HG03196 (cell line): ENCODE data around the gene THADA.
"Not testable (repeated sequence)": the region's sequence is repeated elsewhere in the genome, so short reads cannot be mapped to it uniquely, and the experiment has no call there.

Experiments
- ATAC-seq: cut with Tn5 transposase; IDR thresholded peaks from one replicate; pipeline ENCODE4 v1.9.1; 2021; ENCODE audit not compliant: unreplicated experiment

Gene THADA

DNA sequence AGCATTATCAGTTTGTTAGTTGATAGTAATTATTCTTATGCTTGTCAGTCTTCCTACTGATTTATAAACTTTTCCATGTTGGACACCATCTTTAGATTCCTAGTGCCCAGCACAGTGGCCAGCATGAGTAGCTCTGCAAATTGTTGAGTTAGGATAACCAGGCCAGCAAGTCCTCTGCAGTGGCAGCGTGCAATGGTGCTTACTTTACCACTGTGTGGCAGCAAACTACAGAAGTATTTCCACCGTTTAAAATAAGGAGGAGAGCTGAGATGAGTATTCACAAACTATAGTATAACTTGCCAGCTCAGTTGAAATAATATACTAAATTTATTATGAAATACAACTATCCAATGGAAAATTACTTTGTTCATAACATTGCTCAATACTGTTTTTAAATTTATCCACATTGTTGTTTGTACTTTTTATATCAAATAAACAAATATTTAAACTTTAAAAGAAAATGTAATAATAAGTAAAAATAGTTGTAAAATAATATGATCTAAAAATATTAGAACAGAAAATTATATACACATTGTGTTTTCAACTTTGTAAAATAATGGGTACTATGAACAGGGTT is 9.3 kb upstream of the THADA start:
- ATAC-seq: no peak

DNA sequence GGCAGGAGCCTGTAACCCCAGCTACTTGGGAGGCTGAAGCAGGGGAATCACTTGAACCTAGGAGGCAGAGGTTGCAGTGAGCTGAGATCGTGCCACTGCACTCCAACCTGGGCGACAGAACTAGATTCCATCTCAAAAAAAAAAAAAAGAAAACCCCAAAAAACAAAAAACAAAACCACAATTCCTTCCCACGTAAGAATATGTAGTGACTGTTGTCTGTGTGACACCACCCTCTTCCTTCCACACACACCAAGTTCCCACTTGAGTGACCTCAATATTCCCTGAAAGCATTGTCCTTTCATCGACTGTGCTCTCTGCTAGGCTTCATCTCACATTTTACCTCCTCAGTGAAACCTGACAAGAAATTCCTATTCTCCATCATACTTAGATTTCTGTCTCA is 8.8 kb upstream of the THADA start:
- ATAC-seq: no peak

DNA sequence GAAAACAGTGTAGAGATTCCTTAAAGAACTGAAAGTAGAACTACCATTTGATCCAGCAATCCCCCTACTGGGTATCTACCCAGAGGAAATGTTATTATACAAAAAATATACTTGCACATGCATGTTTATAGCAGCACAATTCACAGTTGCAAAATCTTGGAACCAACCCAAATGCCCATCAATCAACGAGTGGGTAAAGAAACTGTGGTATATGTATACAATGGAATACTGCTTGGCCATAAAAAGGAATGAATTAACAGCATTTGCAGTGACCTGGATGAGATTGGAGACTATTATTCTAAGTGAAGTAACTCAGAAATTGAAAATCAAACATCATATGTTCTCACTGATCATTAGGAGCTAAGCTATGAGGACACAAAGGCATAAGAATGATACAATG is 4.8 kb upstream of the THADA start:
- ATAC-seq: not testable (repeated sequence)

DNA sequence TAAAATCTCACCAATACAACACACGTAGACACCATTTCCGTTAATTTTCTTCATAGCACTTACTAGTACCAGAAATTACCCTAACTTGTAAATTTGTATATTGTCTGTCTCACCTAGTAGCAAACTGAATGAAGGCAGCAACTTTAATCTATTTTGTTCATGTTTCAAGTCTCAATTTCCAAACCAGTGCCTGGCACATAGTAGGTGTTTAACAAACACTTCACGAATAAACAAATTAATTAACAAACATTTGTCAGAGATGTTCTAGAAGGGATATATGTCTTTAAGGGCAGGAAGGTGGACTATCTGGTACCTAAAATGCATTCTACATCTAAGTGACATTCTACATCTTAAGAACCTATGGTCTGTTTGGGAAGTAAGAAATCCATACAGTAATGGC is 963 bp downstream of the THADA start:
- ATAC-seq: no peak

DNA sequence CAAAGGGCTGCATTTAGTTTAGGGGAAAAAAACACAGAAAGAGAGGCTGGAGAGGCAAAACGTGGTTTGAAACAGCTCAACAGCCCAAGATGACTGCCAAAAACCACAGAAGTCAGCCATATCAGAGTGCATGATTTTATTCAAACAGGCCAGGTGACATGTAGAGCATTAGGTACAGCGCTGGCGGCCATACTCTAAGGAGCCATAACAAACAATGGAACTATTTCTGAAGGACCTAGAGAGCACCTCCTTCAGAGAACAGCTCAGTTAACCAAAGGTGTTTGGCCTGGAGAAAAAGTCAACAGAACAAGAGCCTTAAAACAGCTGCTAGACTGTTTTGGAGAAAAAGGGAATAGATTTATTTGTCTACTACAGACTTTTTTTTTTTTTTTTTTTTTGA is 2.6 kb downstream of the THADA start:
- ATAC-seq: no peak

DNA sequence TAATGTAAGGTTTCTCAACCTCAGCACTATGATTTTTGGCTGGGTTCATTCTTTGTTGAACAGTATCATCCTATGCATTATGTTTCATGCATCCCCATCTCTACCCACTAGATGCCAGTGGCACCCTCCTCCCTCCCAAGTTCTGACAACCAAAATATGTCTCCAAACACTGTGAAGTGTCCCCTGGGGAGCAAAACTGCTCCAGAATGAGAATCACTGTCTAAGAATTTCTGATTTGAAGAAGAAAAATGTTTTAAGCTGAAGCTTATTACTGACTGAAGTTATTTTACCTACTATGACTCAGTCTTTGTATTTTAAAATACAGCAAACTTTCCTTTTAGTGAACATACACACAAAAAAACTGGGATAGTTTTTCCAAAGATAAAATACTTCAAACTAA is 3.4 kb downstream of the THADA start:
- no peak for ATAC-seq

DNA sequence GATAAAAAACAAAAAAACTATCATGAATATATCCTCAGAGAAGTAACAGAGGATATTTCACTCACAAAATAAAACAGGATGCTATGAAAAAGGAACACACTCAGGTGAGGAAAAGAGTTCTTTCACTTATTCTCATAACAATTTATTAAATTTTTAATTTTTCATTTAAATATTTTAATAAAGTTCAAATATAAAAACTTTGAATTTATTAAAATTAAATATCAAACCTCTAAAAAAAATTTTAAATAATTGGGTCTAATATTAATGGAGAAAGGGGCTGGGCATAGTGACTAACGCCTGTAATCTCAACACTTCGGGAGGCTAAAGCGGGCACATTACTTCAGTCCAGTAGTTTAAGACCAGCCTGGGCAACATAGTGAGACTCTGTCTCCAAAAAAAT is 10.1 kb downstream of the THADA start:
- ATAC-seq: no peak

DNA sequence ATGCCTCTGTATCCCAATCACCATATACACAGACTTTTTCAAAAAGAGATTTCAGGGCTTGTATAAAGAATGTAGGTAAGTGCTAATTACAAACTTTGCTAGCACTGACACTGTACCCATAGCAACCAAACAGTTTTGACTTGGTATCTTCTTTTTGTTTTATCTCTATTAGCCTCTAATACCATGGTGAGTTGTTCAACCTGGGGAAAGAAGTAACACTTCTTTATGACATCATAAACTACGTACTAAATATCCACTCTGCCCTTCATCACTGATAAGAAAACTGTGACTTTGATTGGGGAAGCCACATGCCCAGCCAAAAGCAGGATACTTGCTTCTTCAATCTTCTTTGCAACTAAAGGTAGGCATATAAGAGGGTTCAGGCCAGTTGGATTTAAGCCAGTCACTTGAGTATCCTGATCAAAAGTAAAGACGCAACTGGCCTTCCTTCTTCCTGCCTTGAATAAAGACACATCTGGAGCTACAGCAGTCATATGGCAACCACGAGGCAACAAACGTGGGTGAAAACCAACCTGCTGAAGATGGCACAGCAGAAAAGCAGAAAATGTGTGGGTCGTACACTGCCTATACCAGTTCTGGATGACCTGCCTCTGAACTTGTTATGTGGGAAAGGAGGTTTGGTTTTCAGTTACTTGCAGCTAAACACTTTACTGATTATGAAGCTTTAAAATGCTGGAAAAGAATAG is 16.4 kb downstream of the THADA start:
- no peak for ATAC-seq

DNA sequence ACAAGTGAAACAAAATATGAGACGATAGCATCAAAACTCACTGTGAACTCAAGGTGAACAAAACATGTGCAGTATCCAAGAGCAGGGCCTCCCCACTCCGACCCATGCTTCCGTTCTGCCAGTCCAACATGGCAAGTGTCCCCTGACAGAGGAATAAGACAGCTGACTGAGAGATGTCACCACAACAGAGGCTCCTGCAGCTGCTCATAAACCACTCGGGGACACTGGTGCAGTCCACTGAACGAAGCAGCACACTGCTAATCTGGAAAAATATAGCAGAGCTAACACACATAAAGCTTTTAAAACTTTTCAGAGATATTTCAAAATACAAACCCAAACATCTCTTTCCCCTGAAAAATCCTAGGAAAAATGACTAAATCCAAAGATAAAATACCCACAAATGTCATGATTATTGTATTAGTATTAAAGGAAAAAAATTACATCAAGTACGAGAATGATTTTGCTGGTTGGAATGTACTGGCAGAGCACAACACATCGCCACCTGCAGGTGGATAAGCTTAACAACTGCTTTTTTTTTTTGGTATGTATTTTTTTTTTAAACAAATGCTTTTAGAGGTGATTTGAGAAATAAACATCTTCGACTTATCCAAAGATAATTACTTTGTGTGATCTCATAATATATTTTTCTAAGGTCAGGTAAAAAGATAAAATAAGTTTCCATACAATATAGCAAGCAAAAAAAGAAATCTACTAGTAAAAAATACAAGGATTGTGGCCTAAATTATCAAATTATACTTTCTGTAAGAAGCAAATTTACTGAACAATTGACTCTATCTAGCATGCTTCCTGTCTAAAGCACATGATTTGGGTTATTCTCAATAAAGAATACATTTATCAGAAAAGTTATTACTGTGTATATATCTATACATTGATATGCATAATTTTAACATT is 18.6 kb downstream of the THADA start:
- ATAC-seq: no peak

DNA sequence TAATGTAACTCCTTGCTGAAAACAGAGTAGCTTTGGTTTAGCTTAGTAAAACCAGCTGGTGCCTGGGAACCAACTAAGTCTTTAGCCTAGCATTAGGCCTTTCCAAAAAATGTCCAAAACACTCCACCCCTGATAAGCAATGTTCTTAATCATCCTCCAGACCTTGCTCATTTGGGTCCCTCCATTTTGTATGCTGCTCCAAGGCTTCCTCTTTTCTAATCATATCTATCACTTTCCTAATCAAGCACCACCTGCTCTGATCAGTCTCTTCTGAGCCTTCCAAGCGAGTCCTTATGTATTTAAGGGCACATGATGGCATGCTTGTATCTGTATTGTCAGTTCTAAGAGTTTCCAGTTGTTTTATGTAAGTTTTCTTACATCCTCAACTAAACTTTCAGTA is 23.6 kb downstream of the THADA start:
- no peak for ATAC-seq

DNA sequence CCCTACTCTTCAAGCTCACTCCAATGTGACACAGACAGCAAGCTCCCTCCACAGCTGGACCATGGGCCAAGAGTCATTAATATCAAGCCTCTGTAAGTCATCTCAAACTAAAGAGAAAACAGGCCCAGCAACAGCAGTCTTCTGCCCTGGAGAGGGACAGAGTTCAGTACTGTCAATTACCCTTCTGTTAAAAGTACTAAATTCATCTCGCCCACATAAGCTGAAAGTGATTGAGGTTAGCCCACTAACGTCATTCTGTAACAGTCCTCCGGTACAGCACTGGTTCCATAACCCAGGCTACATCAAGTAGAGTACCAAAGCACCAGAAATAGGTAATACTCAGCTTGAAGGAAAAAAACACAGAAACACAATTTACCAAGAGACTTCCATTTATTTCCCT is 25.9 kb downstream of the THADA start:
- ATAC-seq: peak; percentile 68

DNA sequence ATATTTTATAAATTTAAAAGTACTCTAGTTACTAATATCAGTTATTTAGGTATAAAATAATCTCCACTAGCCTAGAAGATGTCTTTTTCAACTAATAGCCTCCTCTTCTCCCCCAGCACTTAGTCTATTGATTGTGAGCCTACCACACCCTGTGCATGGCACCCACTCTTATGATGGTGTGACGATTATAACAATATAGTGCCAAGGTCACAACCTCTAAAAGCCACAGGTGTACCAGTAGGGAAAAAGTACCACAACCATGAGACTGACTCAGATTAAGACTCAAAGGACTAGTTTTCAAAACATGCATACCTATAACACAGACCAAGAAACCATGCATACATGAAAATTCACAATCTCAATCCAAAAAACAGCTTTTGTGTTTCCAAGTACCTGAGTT is 27.6 kb downstream of the THADA start:
- ATAC-seq: no peak

DNA sequence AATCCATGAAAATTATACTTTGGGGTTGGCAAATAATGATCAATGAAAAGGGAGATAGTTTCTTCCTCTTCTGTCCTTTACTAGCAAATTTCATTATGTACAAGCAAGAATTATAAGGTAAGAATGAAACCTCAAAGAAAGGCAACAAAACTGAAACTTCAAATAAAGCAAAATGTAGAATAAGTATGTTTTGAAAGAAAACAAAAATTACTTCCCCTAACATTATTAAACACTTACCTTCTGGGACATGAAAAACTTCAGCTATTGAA is 29.4 kb downstream of the THADA start:
- ATAC-seq: no peak

DNA sequence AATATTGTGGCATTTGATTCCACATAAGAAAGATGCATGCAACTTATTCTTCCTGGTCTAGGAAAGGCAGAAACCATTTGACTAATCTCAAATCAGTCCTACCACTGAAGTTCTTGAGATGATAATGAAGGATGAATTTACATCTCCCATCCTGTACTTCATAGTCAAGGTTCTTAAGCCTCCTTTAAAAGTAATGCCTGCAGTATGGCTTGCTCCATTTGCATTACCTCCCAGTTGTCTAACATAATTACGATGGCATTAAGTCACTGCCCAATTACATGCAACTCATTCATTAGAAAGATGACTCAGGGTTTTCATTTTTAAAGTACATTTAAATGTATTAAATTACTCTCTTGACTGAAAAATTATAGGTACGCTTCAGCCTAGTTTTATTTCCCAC is 32.2 kb downstream of the THADA start:
- ATAC-seq: no peak

DNA sequence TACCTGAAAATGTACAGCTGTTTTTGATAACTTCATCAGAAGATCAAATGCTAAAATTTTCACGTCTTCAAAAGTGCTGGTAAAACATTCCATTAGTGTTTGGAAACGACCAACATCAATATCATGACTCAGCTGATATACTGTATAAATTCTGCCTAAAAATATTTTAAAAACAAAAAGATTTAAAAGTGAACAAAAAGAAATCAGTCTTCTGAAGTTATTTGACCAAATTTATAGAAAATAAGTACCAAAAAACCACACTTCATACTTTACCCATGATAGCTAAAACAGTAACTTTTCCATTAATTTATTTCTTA is 35.6 kb downstream of the THADA start:
- ATAC-seq: no peak

DNA sequence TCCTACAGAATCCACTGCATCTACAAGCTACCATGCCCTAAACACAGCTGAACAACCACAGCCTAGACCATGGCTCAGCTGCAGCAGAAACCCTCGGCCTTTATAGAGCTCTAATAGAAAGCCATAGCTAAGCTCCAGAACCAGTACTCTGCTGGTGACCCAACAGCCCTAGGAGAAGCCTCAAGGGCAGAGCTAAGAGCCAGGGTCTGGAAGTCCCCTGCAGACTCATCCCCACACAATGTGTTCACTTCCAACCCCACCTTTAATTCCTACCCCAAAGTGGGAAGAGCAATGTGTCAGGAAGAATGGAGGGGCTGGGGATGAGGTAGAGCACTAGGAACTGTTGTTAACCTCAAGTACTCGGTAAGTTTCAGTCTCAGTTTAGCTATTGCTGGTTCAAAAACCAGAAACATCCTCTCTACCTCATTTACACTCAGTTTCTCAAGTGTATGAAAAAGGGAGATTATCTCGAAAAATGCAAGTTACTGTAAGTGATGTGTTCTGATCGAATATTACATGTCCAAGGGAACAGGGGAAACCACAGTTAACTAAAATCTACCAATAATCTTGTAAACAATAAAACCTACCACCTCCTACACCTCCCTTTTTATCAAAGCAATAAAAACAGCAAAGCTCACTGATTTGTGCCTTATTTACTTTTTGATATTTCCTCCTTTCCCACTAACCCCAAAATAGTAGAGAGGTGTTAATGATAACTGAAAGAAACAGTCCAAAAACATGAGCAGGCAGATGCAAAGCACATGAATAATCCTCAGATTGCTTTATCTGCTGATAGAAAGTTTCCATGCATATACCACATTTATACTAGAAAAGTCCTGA is 36.2 kb downstream of the THADA start:
- ATAC-seq: peak; percentile 70

DNA sequence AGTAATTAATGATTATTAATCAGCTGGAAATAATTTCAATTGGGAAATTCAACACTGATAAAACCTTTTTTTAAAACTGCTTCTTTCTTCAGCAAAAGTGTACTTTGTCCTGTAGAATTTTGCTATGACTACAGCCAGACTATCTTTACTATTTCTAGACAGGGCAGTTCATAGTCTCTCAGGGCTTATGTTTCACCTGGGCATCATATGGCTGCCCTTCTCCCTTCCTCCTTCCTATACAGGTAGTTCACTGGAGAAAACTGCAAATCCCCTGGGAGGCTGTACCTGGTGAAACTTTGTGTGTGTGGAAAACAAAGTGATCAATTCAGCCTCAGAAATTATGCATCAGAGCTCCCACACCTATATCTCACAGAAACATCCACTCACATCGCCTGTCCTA is 38.6 kb downstream of the THADA start:
- no peak for ATAC-seq

DNA sequence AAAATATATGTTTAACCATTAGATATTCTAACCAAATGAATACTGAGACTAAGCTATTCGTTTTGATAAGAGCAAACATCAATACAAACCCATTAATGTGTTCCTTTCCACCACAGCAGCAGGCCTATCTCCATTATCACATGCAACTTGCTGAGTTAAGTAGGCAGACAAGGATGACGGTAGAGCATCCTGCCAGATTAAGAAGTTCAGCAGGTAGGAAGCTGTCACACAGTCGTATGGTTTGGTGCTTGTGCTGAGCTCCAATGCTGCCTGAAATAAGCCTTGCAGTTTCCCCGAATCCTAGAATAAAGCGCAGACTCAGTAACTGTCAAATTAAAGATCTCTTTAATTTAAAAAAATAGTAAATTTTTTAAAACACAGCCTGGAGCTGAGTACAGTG is 39.6 kb downstream of the THADA start:
- ATAC-seq: no peak

DNA sequence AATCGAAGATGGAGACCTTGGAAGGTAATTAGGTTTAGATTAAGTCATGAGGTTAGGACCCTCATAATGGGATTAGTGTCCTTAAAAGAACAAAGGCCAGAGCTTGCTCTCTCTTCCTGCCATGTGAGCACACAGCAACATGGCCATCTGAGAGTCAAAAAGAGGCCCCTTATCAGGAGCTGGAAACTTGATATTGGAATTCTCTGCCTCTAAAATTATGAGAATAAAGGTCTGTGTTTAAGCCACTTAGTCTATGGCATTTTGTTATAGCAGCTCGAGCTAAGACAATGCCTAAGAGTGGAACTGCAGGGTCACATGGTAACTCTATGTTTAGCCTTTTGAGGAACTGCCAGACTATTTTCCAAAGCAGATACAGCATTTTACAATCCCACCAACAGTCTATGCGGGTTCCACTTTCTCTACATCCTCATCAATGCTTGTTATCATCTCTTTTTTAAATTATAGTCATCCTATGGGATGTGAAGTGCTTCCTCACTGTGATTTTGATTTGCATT is 42.4 kb downstream of the THADA start:
- no peak for ATAC-seq

DNA sequence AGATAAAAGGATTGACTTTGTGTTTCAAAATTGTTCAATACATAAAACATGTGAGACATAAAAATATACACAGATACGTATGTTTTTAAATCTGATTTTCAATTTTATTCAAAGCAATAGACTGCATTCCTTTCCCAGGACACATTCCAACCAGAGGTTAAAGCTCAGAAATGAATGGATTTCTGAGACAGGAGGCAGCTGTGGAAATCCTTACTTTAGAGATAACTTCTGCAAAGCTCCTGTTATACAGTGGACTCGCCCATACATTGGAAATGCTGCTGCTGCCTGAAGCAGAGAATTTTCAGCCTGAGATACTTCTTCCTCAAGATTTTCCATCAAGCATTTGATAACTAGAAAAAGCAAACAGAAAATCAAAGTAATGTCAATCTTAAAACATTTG is 43.8 kb downstream of the THADA start:
- no peak for ATAC-seq

DNA sequence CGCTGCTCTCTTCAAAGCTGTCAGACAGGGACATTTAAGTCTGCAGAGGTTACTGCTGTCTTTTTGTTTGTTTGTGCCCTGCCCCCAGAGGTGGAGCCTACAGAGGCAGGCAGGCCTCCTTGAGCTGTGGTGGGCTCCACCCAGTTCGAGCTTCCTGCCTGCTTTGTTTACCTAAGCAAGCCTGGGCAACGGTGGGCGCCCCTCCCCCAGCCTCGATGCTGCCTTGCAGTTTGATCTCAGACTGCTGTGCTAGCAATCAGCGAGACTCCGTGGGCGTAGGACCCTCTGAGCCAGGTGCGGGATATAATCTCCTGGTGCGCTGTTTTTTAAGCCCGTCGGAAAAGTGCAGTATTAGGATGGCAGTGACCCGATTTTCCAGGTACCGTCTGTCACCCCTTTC is 47.5 kb downstream of the THADA start:
- not testable (repeated sequence) for ATAC-seq
